Stimulated activated effector memory CD8-positive, alpha-beta T cell treated with anti-CD3 and anti-CD28 coated beads, Interleukin-12 subunit alpha, Interleukin-12 subunit beta, amount 100 ng/mL, for 72 hours (primary cell): ENCODE data around the gene FAIM.
"Not testable (repeated sequence)": the region's sequence is repeated elsewhere in the genome, so short reads cannot be mapped to it uniquely, and the experiment has no call there.

Experiments
- ATAC-seq: fragments of 150-1000 bp; cut with Tn5 transposase; 2 replicates; pipeline ENCODE4 v1.10.0; 2021
- DNase-seq, 2 donors: peaks; one replicate each; pipeline ENCODE4 v3.0.0; 2021 to 2022; ENCODE audit warnings: low spot score in 2 of 2
- H3K27ac Mint-ChIP-seq: one replicate; pipeline ENCODE4 v1.8.0; 2022; ENCODE audit warnings: mild to moderate bottlenecking, mixed read lengths
- H3K36me3 Mint-ChIP-seq: one replicate; pipeline ENCODE4 v1.8.0; 2022; ENCODE audit warnings: mild to moderate bottlenecking, mixed read lengths
- H3K4me1 Mint-ChIP-seq: one replicate; pipeline ENCODE4 v1.8.0; 2022; ENCODE audit warnings: mixed read lengths
- H3K4me3 Mint-ChIP-seq: one replicate; pipeline ENCODE4 v1.8.0; 2022; ENCODE audit warnings: mild to moderate bottlenecking, mixed read lengths
- H3K9me3 Mint-ChIP-seq: one replicate; pipeline ENCODE4 v1.8.0; 2022; ENCODE audit warnings: mixed read lengths

Gene FAIM

GRCh38 chr3:138594150-138594934 is 14.2 kb upstream of the FAIM start, which contains the start of gene CEP70:
TSS of gene CEP70 (minus strand) at chr3:138594260. CDS start at chr3:138572927, 21,333 bp downstream.
- H3K36me3 Mint-ChIP-seq = peaks cover 5% of the 10 kb centered on the region
- peak within 1 kb of the TSS; percentile 78 for H3K27ac Mint-ChIP-seq
- ATAC-seq (peak; percentile 95), DNase-seq (peak; percentile 75 to 92)
- H3K4me3 Mint-ChIP-seq = peak within 1 kb of the TSS; percentile 77
- H3K9me3 Mint-ChIP-seq = no peaks in the 10 kb centered on the region
- H3K4me1 Mint-ChIP-seq = no peaks in the 10 kb centered on the region

- Mint-ChIP-seq H3K4me1 (no peaks in the 10 kb centered on the region), H3K9me3 (no peaks in the 10 kb centered on the region), H3K36me3 (peaks cover 5% of the 10 kb centered on the region), H3K27ac (peak overlapping the region; percentile 78), H3K4me3 (peak overlapping the region; percentile 77)
- ATAC-seq (no peak), DNase-seq (no peak)
These were observed 13.5 kb upstream of the FAIM start for GRCh38 chr3:138594935-138595610.

GRCh38 chr3:138597186-138597976 is 11.2 kb upstream of the FAIM start:
- DNase-seq, H3K9me3 Mint-ChIP-seq, H3K4me1 Mint-ChIP-seq, H3K4me3 Mint-ChIP-seq, H3K27ac Mint-ChIP-seq, H3K36me3 Mint-ChIP-seq, ATAC-seq: not testable (repeated sequence)

- Mint-ChIP-seq H3K36me3 (peaks cover 5% of the 10 kb centered on the region), H3K4me1 (no peaks in the 10 kb centered on the region), H3K27ac (no peak overlapping the region), H3K4me3 (no peak overlapping the region), H3K9me3 (no peaks in the 10 kb centered on the region)
- ATAC-seq = no peak
- no peak for DNase-seq
These were observed 10.0 kb upstream of the FAIM start for GRCh38 chr3:138598534-138598933.

GRCh38 chr3:138600100-138600745 is 8.3 kb upstream of the FAIM start:
- no peaks in the 10 kb centered on the region for H3K4me1 Mint-ChIP-seq
- no peak overlapping the region for H3K4me3 Mint-ChIP-seq
- no peak for ATAC-seq
- H3K36me3 Mint-ChIP-seq = no peaks in the 10 kb centered on the region
- no peak for DNase-seq
- H3K9me3 Mint-ChIP-seq = no peaks in the 10 kb centered on the region
- H3K27ac Mint-ChIP-seq = no peak overlapping the region

- H3K9me3 Mint-ChIP-seq, H3K4me1 Mint-ChIP-seq, DNase-seq, ATAC-seq, H3K4me3 Mint-ChIP-seq, H3K36me3 Mint-ChIP-seq, H3K27ac Mint-ChIP-seq: not testable (repeated sequence)
These were observed 6.9 kb upstream of the FAIM start for GRCh38 chr3:138601661-138602060.

GRCh38 chr3:138604106-138604595 is 4.4 kb upstream of the FAIM start:
- H3K9me3 Mint-ChIP-seq, ATAC-seq, H3K36me3 Mint-ChIP-seq, DNase-seq, H3K4me3 Mint-ChIP-seq, H3K27ac Mint-ChIP-seq, H3K4me1 Mint-ChIP-seq: not testable (repeated sequence)

- Mint-ChIP-seq H3K4me1 (peaks cover 15% of the 10 kb centered on the region), H3K36me3 (peaks cover 15% of the 10 kb centered on the region), H3K9me3 (no peaks in the 10 kb centered on the region), H3K4me3 (peak overlapping the region; percentile 74), H3K27ac (peak overlapping the region; percentile 94)
- no peak for DNase-seq
- no peak for ATAC-seq
These were observed 1.3 kb downstream of the FAIM start for GRCh38 chr3:138609898-138610266.

- ATAC-seq (no peak), DNase-seq (no peak)
- no peaks in the 10 kb centered on the region for H3K9me3 Mint-ChIP-seq
- H3K36me3 Mint-ChIP-seq = no peaks in the 10 kb centered on the region
- no peak overlapping the region for H3K27ac Mint-ChIP-seq
- no peak overlapping the region for H3K4me3 Mint-ChIP-seq
- H3K4me1 Mint-ChIP-seq = no peaks in the 10 kb centered on the region
These were observed 6.9 kb downstream of the FAIM start for GRCh38 chr3:138615462-138615861.

- no peaks in the 10 kb centered on the region for H3K4me1 Mint-ChIP-seq
- no peaks in the 10 kb centered on the region for H3K36me3 Mint-ChIP-seq
- no peak for DNase-seq
These were observed 11.9 kb downstream of the FAIM start for GRCh38 chr3:138620431-138620830.

GRCh38 chr3:138624518-138624917 is 15.9 kb downstream of the FAIM start:
- no peak overlapping the region for H3K4me3 Mint-ChIP-seq
- no peaks in the 10 kb centered on the region for H3K36me3 Mint-ChIP-seq
- ATAC-seq = no peak
- no peaks in the 10 kb centered on the region for H3K4me1 Mint-ChIP-seq
- H3K9me3 Mint-ChIP-seq = no peaks in the 10 kb centered on the region
- H3K27ac Mint-ChIP-seq = no peak overlapping the region
- no peak for DNase-seq

More at GRCh38 chr3:138620431-138620830, 11.9 kb downstream of the FAIM start:
- ATAC-seq = no peak
- Mint-ChIP-seq H3K9me3 (no peaks in the 10 kb centered on the region), H3K4me3 (no peak overlapping the region), H3K27ac (no peak overlapping the region)

- ATAC-seq (no peak), DNase-seq (no peak)
- Mint-ChIP-seq H3K9me3 (no peaks in the 10 kb centered on the region), H3K4me1 (no peaks in the 10 kb centered on the region), H3K36me3 (no peaks in the 10 kb centered on the region), H3K4me3 (no peak overlapping the region), H3K27ac (no peak overlapping the region)
These were observed 17.3 kb downstream of the FAIM start for GRCh38 chr3:138625707-138626365.

GRCh38 chr3:138629526-138629925 is 21.0 kb downstream of the FAIM start:
- ATAC-seq = no peak
- no peaks in the 10 kb centered on the region for H3K36me3 Mint-ChIP-seq
- no peaks in the 10 kb centered on the region for H3K9me3 Mint-ChIP-seq
- no peak overlapping the region for H3K27ac Mint-ChIP-seq
- no peaks in the 10 kb centered on the region for H3K4me1 Mint-ChIP-seq
- H3K4me3 Mint-ChIP-seq = no peak overlapping the region
- DNase-seq = no peak

- H3K9me3 Mint-ChIP-seq = peaks cover 19% of the 10 kb centered on the region
- H3K27ac Mint-ChIP-seq = no peak overlapping the region
- H3K4me3 Mint-ChIP-seq = no peak overlapping the region
- DNase-seq (no peak), ATAC-seq (no peak)
- no peaks in the 10 kb centered on the region for H3K4me1 Mint-ChIP-seq
- H3K36me3 Mint-ChIP-seq = no peaks in the 10 kb centered on the region
These were observed 30.1 kb downstream of the FAIM start for GRCh38 chr3:138638641-138639040.
